Measurements from ENCODE around the gene WWOX. TPM values are rescaled to one million over a fixed set of nuclear protein-coding genes. Genes with fewer than 3 reads are reported as not detected.

Gene WWOX
- total and polyA plus RNA-seq, 2 donors (not counting 1 experiment from before 2014, with no cell fraction given) = 10.5 to 42.3 TPM

DNA sequence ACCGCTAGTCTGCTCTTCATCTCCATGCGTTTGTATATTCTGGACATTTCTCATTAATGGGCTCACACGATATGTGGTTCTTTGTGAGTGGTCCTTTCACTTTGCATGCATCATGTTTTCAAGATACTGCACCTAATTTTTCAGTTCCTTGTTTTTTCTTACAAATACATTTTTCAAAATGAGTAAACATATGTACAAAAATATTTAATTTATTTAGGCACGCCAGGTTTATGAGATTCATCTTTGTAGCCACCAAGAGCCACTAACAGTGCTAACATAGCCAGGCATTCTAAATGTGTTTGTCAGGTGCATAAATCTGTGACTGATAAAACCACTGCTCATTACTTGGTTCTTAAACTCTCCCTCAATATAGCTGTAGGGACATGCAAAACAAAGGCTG lies 375.3 kb downstream of the WWOX start:
- Histone ChIP-seq H3K4me2 (replicated peaks; ENCODE audit: low read depth, low read length, poor library complexity, severe bottlenecking) (no peak overlapping the region), H2AFZ (ENCODE audit: insufficient read depth, low read depth, low read length, poor library complexity, severe bottlenecking) (no peak overlapping the region), H4K20me1 (ENCODE audit: control insufficient read depth, insufficient read depth, low read length, poor library complexity, severe bottlenecking) (no peaks in the 10 kb centered on the region), H3K27ac (ENCODE audit: low read length in 2 of 2) (no peak overlapping the region), H3K27me3 (replicated peaks in 1 of 4; ENCODE audit: control extremely low read depth in 1 of 4, control insufficient read depth in 3 of 4, insufficient read depth in 4 of 4, low read length in 3 of 4) (no peaks in the 10 kb centered on the region), H3K36me3 (replicated peaks in 1 of 2; ENCODE audit: control extremely low read depth in 1 of 2, control insufficient read depth in 1 of 2, extremely low read depth in 1 of 2, insufficient read depth in 2 of 2, low read length in 1 of 2) (no peaks in the 10 kb centered on the region), H3K4me1 (ENCODE audit: control insufficient read depth in 2 of 2, insufficient read depth in 2 of 2, low read length in 2 of 2) (no peaks in the 10 kb centered on the region), H3K79me2 (ENCODE audit: control insufficient read depth, insufficient read depth, low read length) (no peaks in the 10 kb centered on the region), H3K9ac (ENCODE audit: low read length) (no peak overlapping the region), H3K9me3 (ENCODE audit: control extremely low read depth in 1 of 3, control insufficient read depth in 2 of 3, insufficient read depth in 1 of 3, low read length in 2 of 3) (no peaks in the 10 kb centered on the region), H3K4me3 (ENCODE audit: control extremely low read depth in 1 of 5, extremely low read depth in 1 of 5, insufficient read depth in 1 of 5, low read depth in 2 of 5, low read length in 4 of 5) (no peak overlapping the region)
- ATAC-seq (ENCODE audit: low read depth) (no peak), DNase-seq (no peak)
- Mint-ChIP-seq H3K4me1 (peaks cover 2% of the 10 kb centered on the region), H3K27me3 (no peaks in the 10 kb centered on the region), H3K27ac (no peak overlapping the region), H3K9me3 (ENCODE audit: insufficient read depth) (no peaks in the 10 kb centered on the region), H3K4me3 (no peak overlapping the region)
- intact Hi-C loops (cut with micrococcal nuclease) = no loop called here
- no peak for TF ChIP-seq EZH2 (IDR thresholded peaks at IDR 0.05; ENCODE audit: borderline replicate concordance, insufficient read depth, low read depth, low read length, poor library complexity, severe bottlenecking)
- TF ChIP-seq, protein P1, sequence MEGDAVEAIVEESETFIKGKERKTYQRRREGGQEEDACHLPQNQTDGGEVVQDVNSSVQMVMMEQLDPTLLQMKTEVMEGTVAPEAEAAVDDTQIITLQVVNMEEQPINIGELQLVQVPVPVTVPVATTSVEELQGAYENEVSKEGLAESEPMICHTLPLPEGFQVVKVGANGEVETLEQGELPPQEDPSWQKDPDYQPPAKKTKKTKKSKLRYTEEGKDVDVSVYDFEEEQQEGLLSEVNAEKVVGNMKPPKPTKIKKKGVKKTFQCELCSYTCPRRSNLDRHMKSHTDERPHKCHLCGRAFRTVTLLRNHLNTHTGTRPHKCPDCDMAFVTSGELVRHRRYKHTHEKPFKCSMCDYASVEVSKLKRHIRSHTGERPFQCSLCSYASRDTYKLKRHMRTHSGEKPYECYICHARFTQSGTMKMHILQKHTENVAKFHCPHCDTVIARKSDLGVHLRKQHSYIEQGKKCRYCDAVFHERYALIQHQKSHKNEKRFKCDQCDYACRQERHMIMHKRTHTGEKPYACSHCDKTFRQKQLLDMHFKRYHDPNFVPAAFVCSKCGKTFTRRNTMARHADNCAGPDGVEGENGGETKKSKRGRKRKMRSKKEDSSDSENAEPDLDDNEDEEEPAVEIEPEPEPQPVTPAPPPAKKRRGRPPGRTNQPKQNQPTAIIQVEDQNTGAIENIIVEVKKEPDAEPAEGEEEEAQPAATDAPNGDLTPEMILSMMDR (IDR thresholded peaks at IDR 0.05) = no peak
- WGBS (ENCODE audit: insufficient coverage) = no CpG with 5 or more reads among the region's 4 CpGs
- ChIA-PET POLR2A (no interaction called here), CTCF (no interaction called here)

DNA sequence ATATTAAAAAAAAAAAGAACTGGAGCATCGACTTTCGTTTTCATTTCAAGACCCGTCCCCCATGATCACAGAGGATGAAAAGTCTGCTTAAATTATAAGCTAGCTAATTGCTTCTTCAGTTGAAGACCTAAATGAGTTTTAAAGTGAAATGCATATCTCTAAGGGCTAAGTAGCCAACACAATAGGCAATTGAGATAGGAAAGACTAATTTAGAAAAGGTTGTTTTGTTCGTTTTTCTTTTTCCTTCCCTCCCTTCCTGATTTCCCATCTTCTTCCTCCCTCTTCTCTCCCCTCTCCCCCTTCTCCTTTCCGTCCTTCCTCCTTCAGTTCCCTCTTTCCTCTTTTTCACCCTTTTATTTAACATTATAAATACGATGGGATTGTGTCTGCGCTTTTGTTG lies 377.2 kb downstream of the WWOX start:
- no peak overlapping the region for H3K4me2 ChIP-seq (replicated peaks; ENCODE audit: low read depth, low read length, poor library complexity, severe bottlenecking)
- intact Hi-C loops (cut with micrococcal nuclease) = no loop called here
- no peak for DNase-seq
- no peak overlapping the region for H3K4me3 Mint-ChIP-seq
- peaks cover 2% of the 10 kb centered on the region for H3K4me1 Mint-ChIP-seq
- WGBS (ENCODE audit: insufficient coverage) = no CpG with 5 or more reads among the region's 7 CpGs
- H3K27ac Mint-ChIP-seq = no peak overlapping the region
- H3K9ac ChIP-seq (ENCODE audit: low read length) = no peak overlapping the region
- H3K4me1 ChIP-seq (ENCODE audit: control insufficient read depth in 2 of 2, insufficient read depth in 2 of 2, low read length in 2 of 2) = no peaks in the 10 kb centered on the region
- H3K4me3 ChIP-seq (ENCODE audit: control extremely low read depth in 1 of 5, extremely low read depth in 1 of 5, insufficient read depth in 1 of 5, low read depth in 2 of 5, low read length in 4 of 5) = no peak overlapping the region
- no peaks in the 10 kb centered on the region for H3K27me3 Mint-ChIP-seq
- H3K9me3 ChIP-seq (ENCODE audit: control extremely low read depth in 1 of 3, control insufficient read depth in 2 of 3, insufficient read depth in 1 of 3, low read length in 2 of 3) = no peaks in the 10 kb centered on the region
- H3K36me3 ChIP-seq (replicated peaks in 1 of 2; ENCODE audit: control extremely low read depth in 1 of 2, control insufficient read depth in 1 of 2, extremely low read depth in 1 of 2, insufficient read depth in 2 of 2, low read length in 1 of 2) = no peaks in the 10 kb centered on the region
- TF ChIP-seq EZH2 (IDR thresholded peaks at IDR 0.05; ENCODE audit: borderline replicate concordance, insufficient read depth, low read depth, low read length, poor library complexity, severe bottlenecking) = no peak
- TF ChIP-seq, protein P1 (IDR thresholded peaks at IDR 0.05) = no peak
- no peak overlapping the region for H2AFZ ChIP-seq (ENCODE audit: insufficient read depth, low read depth, low read length, poor library complexity, severe bottlenecking)
- H3K79me2 ChIP-seq (ENCODE audit: control insufficient read depth, insufficient read depth, low read length) = no peaks in the 10 kb centered on the region
- no peak for ATAC-seq (ENCODE audit: low read depth)
- H3K27me3 ChIP-seq (replicated peaks in 1 of 4; ENCODE audit: control extremely low read depth in 1 of 4, control insufficient read depth in 3 of 4, insufficient read depth in 4 of 4, low read length in 3 of 4) = no peaks in the 10 kb centered on the region
- CTCF ChIA-PET = interaction anchor here (1.2 kb wide), 1 partner anchor 35 kb away, joined by 4 read pairs; no protein-coding TSS in a partner anchor
- H3K27ac ChIP-seq (ENCODE audit: low read length in 2 of 2) = no peak overlapping the region
- H4K20me1 ChIP-seq (ENCODE audit: control insufficient read depth, insufficient read depth, low read length, poor library complexity, severe bottlenecking) = no peaks in the 10 kb centered on the region
- H3K9me3 Mint-ChIP-seq (ENCODE audit: insufficient read depth) = no peaks in the 10 kb centered on the region
- POLR2A ChIA-PET = no interaction called here
